Ishikawa (cell line): ENCODE data around the gene NTM.

Experiments used
- CEBPB ChIP-seq: IDR thresholded peaks from 2 replicates; pipeline ENCODE4 v1.6.1; 2012
- CREB1 ChIP-seq: IDR thresholded peaks from 2 replicates; pipeline ENCODE4 v1.6.1; 2012; ENCODE audit warnings: low read depth
- EGR1 ChIP-seq: IDR thresholded peaks from 2 replicates; pipeline ENCODE4 v1.6.1; 2012
- EP300 ChIP-seq: IDR thresholded peaks from 2 replicates; pipeline ENCODE4 v1.6.1; 2012; ENCODE audit warnings: borderline replicate concordance
- FOXM1 ChIP-seq: IDR thresholded peaks from 2 replicates; pipeline ENCODE4 v1.6.1; 2012; ENCODE audit warnings: low read depth, borderline replicate concordance
- MAX ChIP-seq: IDR thresholded peaks from 2 replicates; pipeline ENCODE4 v1.6.1; 2012
- NFIC ChIP-seq: IDR thresholded peaks from 2 replicates; pipeline ENCODE4 v1.6.1; 2012
- RAD21 ChIP-seq: IDR thresholded peaks from 2 replicates; pipeline ENCODE4 v1.6.1; 2012; ENCODE audit warnings: low read depth
- REST ChIP-seq: IDR thresholded peaks from 2 replicates; pipeline ENCODE4 v1.6.1; 2012; ENCODE audit warnings: low read depth, mild to moderate bottlenecking
- TAF1 ChIP-seq: IDR thresholded peaks from 2 replicates; pipeline ENCODE4 v1.6.1; 2012; ENCODE audit warnings: low read depth, mild to moderate bottlenecking
- TCF12 ChIP-seq: IDR thresholded peaks from 2 replicates; pipeline ENCODE4 v1.6.1; 2012; ENCODE audit warnings: low read depth
- TEAD4 ChIP-seq: IDR thresholded peaks from 2 replicates; pipeline ENCODE4 v1.6.1; 2012
- USF1 ChIP-seq: IDR thresholded peaks from 2 replicates; pipeline ENCODE4 v1.6.1; 2012
- ZBTB7A ChIP-seq: IDR thresholded peaks from 2 replicates; pipeline ENCODE4 v1.6.1; 2012; ENCODE audit warnings: low read depth

NTM gene

GRCh38 chr11:132008226-132008625 is 637.8 kb downstream of the NTM start:
- no peak for TF ChIP-seq ZBTB7A
- TF ChIP-seq FOXM1: no peak
- no peak for TF ChIP-seq TAF1
- no peak for TF ChIP-seq REST
- no peak for TF ChIP-seq RAD21
- TF ChIP-seq USF1: no peak
- TF ChIP-seq MAX: no peak
- no peak for TF ChIP-seq TCF12
- TF ChIP-seq CEBPB: no peak

GRCh38 chr11:132008872-132009271 is 638.5 kb downstream of the NTM start:
- no peak for TF ChIP-seq USF1
- no peak for TF ChIP-seq MAX
- no peak for TF ChIP-seq FOXM1
- no peak for TF ChIP-seq REST
- TF ChIP-seq RAD21: no peak
- no peak for TF ChIP-seq TEAD4

GRCh38 chr11:132020001-132020400 is 649.6 kb downstream of the NTM start:
- TF ChIP-seq TCF12 (no peak), CREB1 (no peak), FOXM1 (no peak), TAF1 (no peak), TEAD4 (no peak), EP300 (no peak), MAX (no peak), EGR1 (no peak), NFIC (no peak), CEBPB (no peak)

GRCh38 chr11:132022285-132022684 is 651.9 kb downstream of the NTM start:
- no peak for TF ChIP-seq NFIC
- no peak for TF ChIP-seq USF1
- no peak for TF ChIP-seq EP300
- no peak for TF ChIP-seq EGR1
- TF ChIP-seq RAD21: no peak
- TF ChIP-seq TCF12: no peak
- TF ChIP-seq FOXM1: no peak

- no peak for TF ChIP-seq TEAD4
These were observed 652.5 kb downstream of the NTM start for GRCh38 chr11:132022733-132023478.

- no peak for TF ChIP-seq FOXM1
- TF ChIP-seq ZBTB7A: no peak
- TF ChIP-seq REST: no peak
- no peak for TF ChIP-seq TEAD4
- no peak for TF ChIP-seq USF1
- TF ChIP-seq CEBPB: no peak
These were observed 654.3 kb downstream of the NTM start for GRCh38 chr11:132024587-132025295.
